ENCODE data around the gene MAPKAP1. TPM values are rescaled to one million over a fixed set of nuclear protein-coding genes. Genes with fewer than 3 reads are reported as not detected.
A peak's percentile ranks its signal among the peaks of the same experiment; 100 is the strongest.

The MAPKAP1 gene
- total RNA-seq, 1 donor from 2014 or later: 67.3 TPM

- no peak for DNase-seq (ENCODE audit: extremely low spot score, unreplicated experiment)
- Mint-ChIP-seq H3K4me3 (no peak overlapping the region), H3K4me1 (ENCODE audit: unreplicated experiment) (peaks cover 14% of the 10 kb centered on the region), H3K27ac (no peak overlapping the region), H3K36me3 (peaks cover 14% of the 10 kb centered on the region), H3K27me3 (no peaks in the 10 kb centered on the region), H3K9me3 (no peaks in the 10 kb centered on the region)
- TF ChIP-seq, protein P1, sequence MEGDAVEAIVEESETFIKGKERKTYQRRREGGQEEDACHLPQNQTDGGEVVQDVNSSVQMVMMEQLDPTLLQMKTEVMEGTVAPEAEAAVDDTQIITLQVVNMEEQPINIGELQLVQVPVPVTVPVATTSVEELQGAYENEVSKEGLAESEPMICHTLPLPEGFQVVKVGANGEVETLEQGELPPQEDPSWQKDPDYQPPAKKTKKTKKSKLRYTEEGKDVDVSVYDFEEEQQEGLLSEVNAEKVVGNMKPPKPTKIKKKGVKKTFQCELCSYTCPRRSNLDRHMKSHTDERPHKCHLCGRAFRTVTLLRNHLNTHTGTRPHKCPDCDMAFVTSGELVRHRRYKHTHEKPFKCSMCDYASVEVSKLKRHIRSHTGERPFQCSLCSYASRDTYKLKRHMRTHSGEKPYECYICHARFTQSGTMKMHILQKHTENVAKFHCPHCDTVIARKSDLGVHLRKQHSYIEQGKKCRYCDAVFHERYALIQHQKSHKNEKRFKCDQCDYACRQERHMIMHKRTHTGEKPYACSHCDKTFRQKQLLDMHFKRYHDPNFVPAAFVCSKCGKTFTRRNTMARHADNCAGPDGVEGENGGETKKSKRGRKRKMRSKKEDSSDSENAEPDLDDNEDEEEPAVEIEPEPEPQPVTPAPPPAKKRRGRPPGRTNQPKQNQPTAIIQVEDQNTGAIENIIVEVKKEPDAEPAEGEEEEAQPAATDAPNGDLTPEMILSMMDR (conservative IDR thresholded peaks at IDR 0.05): no peak
Observed at GRCh38 chr9:125486152-125486508, 220.9 kb downstream of the MAPKAP1 start.

GRCh38 chr9:125485471-125486151, 221.4 kb downstream of the MAPKAP1 start:
- TF ChIP-seq, protein P1 (conservative IDR thresholded peaks at IDR 0.05): no peak
- Mint-ChIP-seq H3K27me3 (no peaks in the 10 kb centered on the region), H3K36me3 (peaks cover 14% of the 10 kb centered on the region), H3K27ac (no peak overlapping the region), H3K4me1 (ENCODE audit: unreplicated experiment) (peaks cover 14% of the 10 kb centered on the region), H3K4me3 (no peak overlapping the region), H3K9me3 (no peaks in the 10 kb centered on the region)
- DNase-seq (ENCODE audit: extremely low spot score, unreplicated experiment): no peak

- peaks cover 20% of the 10 kb centered on the region for H3K4me1 Mint-ChIP-seq (ENCODE audit: unreplicated experiment)
- TF ChIP-seq, protein P1 (conservative IDR thresholded peaks at IDR 0.05): no peak
- no peaks in the 10 kb centered on the region for H3K27me3 Mint-ChIP-seq
- no peak overlapping the region for H3K27ac Mint-ChIP-seq
- no peak overlapping the region for H3K4me3 Mint-ChIP-seq
- DNase-seq (ENCODE audit: extremely low spot score, unreplicated experiment): no peak
- H3K9me3 Mint-ChIP-seq: no peaks in the 10 kb centered on the region
- peaks cover 20% of the 10 kb centered on the region for H3K36me3 Mint-ChIP-seq
Observed at GRCh38 chr9:125484350-125485282, 222.4 kb downstream of the MAPKAP1 start.

DNA sequence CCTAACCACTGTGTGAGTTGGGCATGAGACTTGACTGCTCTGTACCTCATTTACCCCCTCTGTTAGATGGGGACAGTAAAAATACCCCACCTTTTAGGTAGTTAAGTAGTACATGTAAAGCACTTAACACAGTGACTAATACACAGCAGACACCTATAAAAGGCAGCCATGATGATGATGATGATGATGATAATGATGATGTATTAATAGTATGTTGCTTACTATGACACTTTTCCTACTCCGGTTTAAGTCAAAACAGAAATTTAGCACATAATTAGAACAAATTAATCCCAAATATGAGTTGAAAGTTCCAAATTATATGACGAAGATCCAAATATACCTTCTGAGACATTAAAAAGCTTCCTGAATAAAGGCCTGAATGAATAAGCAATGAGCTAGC, 223.3 kb downstream of the MAPKAP1 start:
- no peak for DNase-seq (ENCODE audit: extremely low spot score, unreplicated experiment)
- no peaks in the 10 kb centered on the region for H3K27me3 Mint-ChIP-seq
- TF ChIP-seq, protein P1 (conservative IDR thresholded peaks at IDR 0.05): no peak
- H3K27ac Mint-ChIP-seq: no peak overlapping the region
- peaks cover 14% of the 10 kb centered on the region for H3K4me1 Mint-ChIP-seq (ENCODE audit: unreplicated experiment)
- no peak overlapping the region for H3K4me3 Mint-ChIP-seq
- H3K36me3 Mint-ChIP-seq: peaks cover 16% of the 10 kb centered on the region
- H3K9me3 Mint-ChIP-seq: no peaks in the 10 kb centered on the region

DNA sequence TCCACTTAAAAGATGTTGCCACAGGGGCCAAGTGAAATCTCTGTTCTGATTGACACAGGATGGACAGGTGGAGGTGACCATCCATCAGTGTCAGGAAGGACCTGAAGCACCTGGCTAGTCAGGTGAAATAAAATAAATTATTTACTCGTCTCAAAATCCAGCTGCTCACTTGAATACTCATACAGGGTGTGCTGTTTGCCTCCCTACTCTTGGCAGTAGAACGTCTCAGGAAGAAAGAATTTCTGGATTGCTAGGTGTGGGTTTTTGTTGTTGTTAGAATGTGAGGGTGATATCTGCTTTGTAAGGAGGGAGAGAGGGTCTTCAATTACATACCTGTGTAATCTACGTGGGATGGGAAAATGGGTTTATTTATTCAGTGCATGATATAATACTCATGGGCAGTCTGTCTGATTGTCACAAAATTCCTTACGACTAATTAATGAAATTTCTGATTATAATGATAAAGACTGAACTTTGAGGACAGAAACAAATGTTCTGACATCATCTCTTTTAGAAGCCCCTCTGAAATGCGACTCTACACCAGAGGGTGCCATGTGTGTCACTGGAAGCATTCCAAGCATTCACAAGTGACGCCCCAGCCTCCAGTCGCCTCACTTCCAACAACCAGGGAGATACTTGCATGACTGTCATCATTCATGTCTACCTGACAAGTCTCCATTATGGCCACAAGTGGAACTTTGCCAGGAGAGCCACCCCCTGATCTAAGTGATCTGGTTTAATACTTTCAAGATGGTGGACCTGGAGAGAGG, 227.0 kb downstream of the MAPKAP1 start:
- no peak for DNase-seq (ENCODE audit: extremely low spot score, unreplicated experiment)
- Mint-ChIP-seq H3K9me3 (no peaks in the 10 kb centered on the region), H3K4me3 (no peak overlapping the region), H3K27ac (peak overlapping the region; percentile 23), H3K4me1 (ENCODE audit: unreplicated experiment) (peaks cover 25% of the 10 kb centered on the region), H3K36me3 (peaks cover 26% of the 10 kb centered on the region), H3K27me3 (no peaks in the 10 kb centered on the region)
- TF ChIP-seq, protein P1 (conservative IDR thresholded peaks at IDR 0.05): no peak

Data from type B pancreatic cell (in vitro differentiated cells).